ENCODE results near the gene TRABD2A.

The TRABD2A gene

DNA sequence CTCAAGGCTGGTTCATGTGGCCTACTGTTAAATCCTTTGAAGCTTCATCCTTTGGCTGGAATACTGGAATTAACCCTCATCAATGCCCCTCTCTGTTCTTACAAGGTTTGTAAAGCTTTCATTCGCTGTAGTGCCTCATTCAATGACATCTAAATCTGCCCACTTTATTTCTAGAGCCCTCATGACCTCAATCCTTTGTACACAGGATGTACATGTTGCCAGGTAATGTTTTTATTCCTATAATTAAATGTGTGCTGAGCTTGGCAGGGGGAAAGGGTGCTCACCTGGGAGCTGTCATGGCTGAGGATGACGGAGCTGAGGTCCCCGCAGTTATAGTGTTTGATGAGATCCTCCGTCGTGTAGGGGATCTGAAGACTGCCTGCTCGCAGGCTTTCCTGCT is 39.3 kb downstream of the TRABD2A start:
- ATAC-seq (ENCODE audit: low read depth) (no peak), DNase-seq (ENCODE audit: low spot score in 2 of 2) (no peak)
- H3K4me3 Mint-ChIP-seq: no peak overlapping the region
- H3K9me3 Mint-ChIP-seq: peaks cover 3% of the 10 kb centered on the region
- H3K36me3 Mint-ChIP-seq: peaks cover 16% of the 10 kb centered on the region
- peaks cover 23% of the 10 kb centered on the region for H3K4me1 Mint-ChIP-seq
- no peaks in the 10 kb centered on the region for H3K27me3 Mint-ChIP-seq
- H3K27ac Mint-ChIP-seq: no peak overlapping the region

DNA sequence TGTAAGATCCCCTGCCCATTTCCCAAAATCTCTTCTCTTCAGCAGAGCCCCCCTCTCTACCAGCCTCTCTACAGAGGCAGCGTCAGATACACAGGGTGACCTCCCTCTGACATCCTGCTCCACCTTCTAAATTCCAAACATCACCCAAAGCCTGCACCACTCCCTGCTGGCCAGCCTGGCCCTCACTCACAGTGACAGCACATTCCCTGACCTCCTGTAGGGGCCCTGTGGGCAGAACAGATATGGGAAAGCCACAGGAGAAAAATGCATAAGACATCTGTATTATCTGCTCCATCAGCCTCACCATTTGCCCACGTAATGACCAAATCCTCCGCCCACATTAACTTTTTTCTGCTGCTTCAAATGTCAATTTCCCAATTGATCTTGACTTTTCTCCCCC is 40.6 kb downstream of the TRABD2A start:
- peaks cover 18% of the 10 kb centered on the region for H3K36me3 Mint-ChIP-seq
- H3K4me1 Mint-ChIP-seq: peaks cover 10% of the 10 kb centered on the region
- H3K27ac Mint-ChIP-seq: no peak overlapping the region

GRCh38 chr2:84839851-84840250 is 41.0 kb downstream of the TRABD2A start:
- H3K4me3 Mint-ChIP-seq: no peak overlapping the region
- ATAC-seq (ENCODE audit: low read depth): no peak
- peaks cover 9% of the 10 kb centered on the region for H3K4me1 Mint-ChIP-seq
- H3K27me3 Mint-ChIP-seq: no peaks in the 10 kb centered on the region
- H3K27ac Mint-ChIP-seq: no peak overlapping the region
- H3K36me3 Mint-ChIP-seq: peaks cover 19% of the 10 kb centered on the region
- peaks cover 8% of the 10 kb centered on the region for H3K9me3 Mint-ChIP-seq
- DNase-seq (ENCODE audit: low spot score in 2 of 2): no peak

More for the DNA sequence above, 40.6 kb downstream of the TRABD2A start:
- Mint-ChIP-seq H3K9me3 (peaks cover 7% of the 10 kb centered on the region), H3K4me3 (no peak overlapping the region), H3K27me3 (no peaks in the 10 kb centered on the region)
- DNase-seq (ENCODE audit: low spot score in 2 of 2) (no peak), ATAC-seq (ENCODE audit: low read depth) (no peak)

DNA sequence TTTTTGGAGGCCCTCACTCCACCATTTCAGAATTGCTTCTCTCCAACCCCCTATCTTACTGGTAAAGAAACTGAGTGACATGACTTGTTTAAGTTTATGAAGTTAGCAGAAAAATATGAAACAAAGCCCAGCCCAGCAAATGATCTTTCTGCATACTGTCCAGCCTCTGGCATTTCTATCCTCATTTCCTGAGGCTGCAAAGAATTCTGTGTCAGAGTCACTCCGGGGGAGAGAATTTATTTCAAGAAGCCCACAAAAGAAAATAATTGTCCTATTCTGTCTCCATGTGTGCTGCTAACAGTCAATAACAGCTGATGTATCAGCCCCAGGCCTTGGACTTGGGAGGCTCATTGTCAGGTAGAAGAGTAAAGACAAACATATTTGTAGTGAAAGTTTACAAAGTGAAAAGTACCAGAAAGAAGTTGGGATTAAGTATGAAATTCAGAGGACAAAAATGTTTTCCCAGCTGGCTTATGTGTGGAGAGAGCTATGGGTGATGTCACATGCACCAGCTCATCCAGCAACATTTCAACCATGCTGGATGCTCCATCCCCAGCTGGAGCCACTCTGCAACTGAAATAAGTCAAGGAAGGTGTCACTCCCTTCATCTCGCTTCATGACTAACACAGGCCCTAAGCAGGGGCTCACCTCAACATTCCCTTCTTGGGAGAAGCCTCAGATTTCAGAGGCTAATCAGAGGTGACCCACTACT is 42.3 kb downstream of the TRABD2A start:
- H3K9me3 Mint-ChIP-seq: peaks cover 8% of the 10 kb centered on the region
- no peak for DNase-seq (ENCODE audit: low spot score in 2 of 2)
- ATAC-seq (ENCODE audit: low read depth): no peak
- no peaks in the 10 kb centered on the region for H3K27me3 Mint-ChIP-seq
- peaks cover 16% of the 10 kb centered on the region for H3K36me3 Mint-ChIP-seq
- no peak overlapping the region for H3K4me3 Mint-ChIP-seq
- H3K27ac Mint-ChIP-seq: no peak overlapping the region
- H3K4me1 Mint-ChIP-seq: peaks cover 8% of the 10 kb centered on the region

DNA sequence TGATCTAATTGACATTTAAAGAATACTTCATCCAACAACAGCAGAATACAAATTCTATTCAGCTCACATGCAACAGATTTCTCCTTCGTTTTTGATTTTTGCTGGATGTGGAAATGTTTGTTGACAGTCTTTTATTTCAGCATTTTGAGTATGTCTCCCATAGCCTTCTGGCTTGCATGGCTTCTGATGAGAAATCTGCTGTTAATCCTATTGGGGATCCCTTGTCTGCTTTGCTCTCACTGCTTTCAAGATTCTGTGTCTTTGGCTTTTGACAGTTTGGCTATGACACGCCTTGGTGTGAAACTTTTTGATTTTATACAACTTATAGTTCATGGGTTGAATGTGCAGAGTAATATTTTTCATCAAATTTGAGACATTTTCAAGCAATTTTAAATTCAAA is 44.7 kb downstream of the TRABD2A start:
- H3K4me3 Mint-ChIP-seq: no peak overlapping the region
- peaks cover 17% of the 10 kb centered on the region for H3K4me1 Mint-ChIP-seq
- ATAC-seq (ENCODE audit: low read depth): no peak
- H3K36me3 Mint-ChIP-seq: peaks cover 14% of the 10 kb centered on the region
- no peak for DNase-seq (ENCODE audit: low spot score in 2 of 2)
- H3K9me3 Mint-ChIP-seq: peaks cover 8% of the 10 kb centered on the region
- no peaks in the 10 kb centered on the region for H3K27me3 Mint-ChIP-seq
- no peak overlapping the region for H3K27ac Mint-ChIP-seq

- peak overlapping the region; percentile 72 for H3K27ac Mint-ChIP-seq
These were observed 47.3 kb downstream of the TRABD2A start for GRCh38 chr2:84833481-84834150.

GRCh38 chr2:84832772-84833461 is 48.0 kb downstream of the TRABD2A start:
- Mint-ChIP-seq H3K27ac (peak overlapping the region; percentile 72), H3K27me3 (no peaks in the 10 kb centered on the region), H3K9me3 (peaks cover 8% of the 10 kb centered on the region), H3K4me3 (peak overlapping the region; percentile 60), H3K4me1 (peaks cover 14% of the 10 kb centered on the region), H3K36me3 (peaks cover 7% of the 10 kb centered on the region)
- ATAC-seq (ENCODE audit: low read depth) (peak; percentile 87), DNase-seq (ENCODE audit: low spot score in 2 of 2) (peak in 1 of 2 donors; percentile 10)

More at GRCh38 chr2:84833481-84834150, 47.3 kb downstream of the TRABD2A start:
- Mint-ChIP-seq H3K27me3 (no peaks in the 10 kb centered on the region), H3K4me3 (peak overlapping the region; percentile 52), H3K36me3 (peaks cover 11% of the 10 kb centered on the region), H3K9me3 (peaks cover 8% of the 10 kb centered on the region), H3K4me1 (peaks cover 14% of the 10 kb centered on the region)
- DNase-seq (ENCODE audit: low spot score in 2 of 2) (no peak), ATAC-seq (ENCODE audit: low read depth) (no peak)

GRCh38 chr2:84830758-84831500 is 50.0 kb downstream of the TRABD2A start:
- Mint-ChIP-seq H3K27ac (no peak overlapping the region), H3K9me3 (peaks cover 4% of the 10 kb centered on the region), H3K36me3 (peaks cover 2% of the 10 kb centered on the region), H3K4me1 (peaks cover 14% of the 10 kb centered on the region), H3K27me3 (no peaks in the 10 kb centered on the region), H3K4me3 (no peak overlapping the region)
- DNase-seq (ENCODE audit: low spot score in 2 of 2) (no peak), ATAC-seq (ENCODE audit: low read depth) (no peak)

GRCh38 chr2:84830095-84830494 is 50.8 kb downstream of the TRABD2A start:
- Mint-ChIP-seq H3K9me3 (peaks cover 1% of the 10 kb centered on the region), H3K27ac (no peak overlapping the region), H3K36me3 (peaks cover 2% of the 10 kb centered on the region), H3K4me1 (peaks cover 14% of the 10 kb centered on the region), H3K27me3 (no peaks in the 10 kb centered on the region), H3K4me3 (no peak overlapping the region)
- no peak for DNase-seq (ENCODE audit: low spot score in 2 of 2)
- ATAC-seq (ENCODE audit: low read depth): no peak

GRCh38 chr2:84829693-84830092 is 51.2 kb downstream of the TRABD2A start:
- Mint-ChIP-seq H3K4me1 (peaks cover 14% of the 10 kb centered on the region), H3K27ac (no peak overlapping the region), H3K36me3 (no peaks in the 10 kb centered on the region), H3K4me3 (no peak overlapping the region), H3K9me3 (no peaks in the 10 kb centered on the region), H3K27me3 (no peaks in the 10 kb centered on the region)
- DNase-seq (ENCODE audit: low spot score in 2 of 2) (no peak), ATAC-seq (ENCODE audit: low read depth) (no peak)

DNA sequence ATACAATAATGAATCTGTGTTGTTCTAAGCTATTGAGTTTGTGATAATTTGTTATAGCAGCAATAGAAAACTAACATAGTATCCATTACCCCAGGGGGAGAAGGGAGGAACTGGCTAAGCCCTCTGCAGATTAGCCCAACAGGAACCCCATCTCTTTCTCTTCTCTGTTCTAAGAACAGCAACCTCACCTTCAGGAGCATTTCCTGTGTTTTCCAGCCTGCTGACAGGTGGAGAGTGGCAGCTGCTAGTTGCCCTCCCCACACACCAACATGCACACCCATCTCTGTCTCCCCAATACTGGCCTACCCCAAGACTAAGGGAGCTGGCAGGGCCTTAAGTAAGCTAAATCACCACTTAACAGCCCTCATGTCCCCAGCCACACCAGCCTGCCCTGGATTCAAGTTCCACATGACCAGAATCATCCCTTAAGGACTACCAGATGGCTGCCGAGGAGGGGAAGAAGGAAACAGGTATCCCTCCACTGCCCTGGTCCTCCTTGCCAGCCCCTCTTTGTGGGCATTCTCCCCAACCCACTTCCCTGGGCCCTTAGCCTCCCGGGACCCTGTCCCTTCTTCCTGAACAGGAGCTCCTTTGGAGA is 52.8 kb downstream of the TRABD2A start:
- DNase-seq (ENCODE audit: low spot score in 2 of 2): no peak
- Mint-ChIP-seq H3K27ac (no peak overlapping the region), H3K4me1 (peaks cover 6% of the 10 kb centered on the region), H3K9me3 (no peaks in the 10 kb centered on the region), H3K4me3 (no peak overlapping the region), H3K27me3 (no peaks in the 10 kb centered on the region), H3K36me3 (no peaks in the 10 kb centered on the region)
- ATAC-seq (ENCODE audit: low read depth): no peak

DNA sequence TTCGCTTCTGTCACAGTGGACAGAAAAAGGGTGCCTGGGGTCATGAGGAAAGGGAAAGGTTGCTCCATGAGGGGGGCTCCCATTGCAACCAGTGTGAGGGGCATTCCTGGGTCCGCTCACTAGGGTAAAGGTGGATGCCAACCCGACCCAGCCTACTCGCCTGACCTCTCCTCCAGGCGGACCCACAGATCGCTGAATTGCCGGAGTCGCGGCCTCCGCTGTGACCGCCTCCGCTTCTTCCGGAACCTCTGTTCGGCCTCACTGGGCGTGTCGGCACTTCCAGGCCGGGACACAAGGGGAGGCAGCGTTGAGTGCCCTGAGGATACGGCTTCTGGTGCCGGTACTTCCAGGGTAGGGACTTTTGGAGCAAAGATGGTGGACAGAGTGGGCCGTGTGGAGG is 57.1 kb downstream of the TRABD2A start:
- no peaks in the 10 kb centered on the region for H3K36me3 Mint-ChIP-seq
- no peak overlapping the region for H3K27ac Mint-ChIP-seq
- DNase-seq (ENCODE audit: low spot score in 2 of 2) (no peak), ATAC-seq (ENCODE audit: low read depth) (no peak)
- no peaks in the 10 kb centered on the region for H3K27me3 Mint-ChIP-seq
- no peak overlapping the region for H3K4me3 Mint-ChIP-seq
- H3K9me3 Mint-ChIP-seq: no peaks in the 10 kb centered on the region
- H3K4me1 Mint-ChIP-seq: no peaks in the 10 kb centered on the region

DNA sequence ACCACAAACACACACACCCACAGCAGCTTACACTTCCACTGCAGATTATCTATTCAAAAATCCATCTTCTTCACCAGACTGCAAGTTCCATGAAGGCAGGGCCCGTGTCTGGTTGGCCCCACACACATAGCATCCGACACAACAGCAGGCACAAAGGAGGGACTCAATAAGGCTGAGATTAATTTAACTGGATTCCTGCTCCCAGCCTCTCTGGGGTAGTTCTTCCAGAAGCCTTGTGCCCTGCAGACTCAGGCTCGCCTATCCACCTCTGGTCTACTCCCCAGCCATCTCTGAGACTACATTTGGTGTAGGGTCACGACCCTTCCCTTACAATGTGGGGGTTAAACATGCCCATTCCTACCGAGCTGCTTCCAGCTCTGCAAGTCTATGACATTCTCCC is 57.7 kb downstream of the TRABD2A start:
- DNase-seq (ENCODE audit: low spot score in 2 of 2) (no peak), ATAC-seq (ENCODE audit: low read depth) (no peak)
- Mint-ChIP-seq H3K4me1 (no peaks in the 10 kb centered on the region), H3K27me3 (no peaks in the 10 kb centered on the region), H3K9me3 (no peaks in the 10 kb centered on the region), H3K27ac (no peak overlapping the region), H3K4me3 (no peak overlapping the region), H3K36me3 (no peaks in the 10 kb centered on the region)

Measured in memory B cell (primary cell).